HG02623 (cell line): ENCODE results near the gene LUC7L.
A peak's percentile ranks its signal among the peaks of the same experiment; 100 is the strongest.
"Not testable (repeated sequence)": the region's sequence is repeated elsewhere in the genome, so short reads cannot be mapped to it uniquely, and the experiment has no call there.

Experiments used
- ATAC-seq: cut with Tn5 transposase; IDR thresholded peaks from one replicate; pipeline ENCODE4 v1.9.1; 2021; ENCODE audit warnings: moderate library complexity; ENCODE audit not compliant: unreplicated experiment

LUC7L gene

GRCh38 chr16:228852-229730, at the start of gene LUC7L:
Gene LUC7L, minus strand, starts transcription at chr16:229449. Its CDS starts 110 bp downstream, at chr16:229339.
- peak; percentile 73 for ATAC-seq

- ATAC-seq: no peak
Measured at GRCh38 chr16:278863-279366, 49.7 kb upstream of the LUC7L start.

- no peak for ATAC-seq
Measured at GRCh38 chr16:276426-277077, 47.3 kb upstream of the LUC7L start.

- ATAC-seq: no peak
Measured at GRCh38 chr16:275786-276232, 46.6 kb upstream of the LUC7L start, which contains the start of gene RGS11. Gene RGS11, minus strand, starts transcription at chr16:275944. Its CDS starts 33 bp downstream, at chr16:275911.

- ATAC-seq: no peak
Measured at GRCh38 chr16:275041-275641, 45.9 kb upstream of the LUC7L start.

- ATAC-seq: no peak
Measured at GRCh38 chr16:273547-274421, 44.5 kb upstream of the LUC7L start.

GRCh38 chr16:272633-273546, 43.6 kb upstream of the LUC7L start:
- ATAC-seq: no peak

GRCh38 chr16:270381-271255, 41.4 kb upstream of the LUC7L start:
- ATAC-seq: no peak

GRCh38 chr16:269061-269796, 40.0 kb upstream of the LUC7L start:
- ATAC-seq: no peak

- ATAC-seq: no peak
Measured at GRCh38 chr16:268141-269053, 39.1 kb upstream of the LUC7L start.

GRCh38 chr16:267562-267961, 38.3 kb upstream of the LUC7L start:
- not testable (repeated sequence) for ATAC-seq

- ATAC-seq: no peak
Measured at GRCh38 chr16:266258-267164, 37.3 kb upstream of the LUC7L start.

GRCh38 chr16:265711-266110, 36.5 kb upstream of the LUC7L start:
- no peak for ATAC-seq

GRCh38 chr16:265002-265529, 35.8 kb upstream of the LUC7L start:
- ATAC-seq: no peak

- no peak for ATAC-seq
Measured at GRCh38 chr16:264440-264951, 35.2 kb upstream of the LUC7L start.
